Type B pancreatic cell (in vitro differentiated cells): ENCODE measurements around the gene MALSU1. TPM values are rescaled to one million over a fixed set of nuclear protein-coding genes. Genes with fewer than 3 reads are reported as not detected.
A peak's percentile ranks its signal among the peaks of the same experiment; 100 is the strongest.

Source experiments
- DNase-seq: peaks from one replicate; pipeline ENCODE4 v3.0.0; 2021; ENCODE audit warnings: mixed read lengths; ENCODE audit not compliant: unreplicated experiment; ENCODE audit errors: extremely low spot score
- H3K27ac Mint-ChIP-seq: 2 replicates; pipeline ENCODE4 v1.8.0; 2021; ENCODE audit warnings: mild to moderate bottlenecking, mixed read lengths
- H3K27me3 Mint-ChIP-seq: 2 replicates; pipeline ENCODE4 v1.8.0; 2021; ENCODE audit warnings: mixed read lengths
- H3K36me3 Mint-ChIP-seq: 2 replicates; pipeline ENCODE4 v1.8.0; 2021; ENCODE audit warnings: mixed read lengths
- H3K4me1 Mint-ChIP-seq: one replicate; pipeline ENCODE4 v1.8.0; 2021; ENCODE audit warnings: mixed read lengths; ENCODE audit not compliant: unreplicated experiment
- H3K4me3 Mint-ChIP-seq: 2 replicates; pipeline ENCODE4 v1.8.0; 2021; ENCODE audit warnings: mild to moderate bottlenecking, mixed read lengths
- H3K9me3 Mint-ChIP-seq: 2 replicates; pipeline ENCODE4 v1.8.0; 2021; ENCODE audit warnings: mixed read lengths
- CTCF ChIP-seq: fragments of 200-600 bp; sonication (generic); conservative IDR thresholded peaks from 2 replicates; pipeline ENCODE4 v1.5.0; 2021; ENCODE audit warnings: antibody characterized with exemption, mild to moderate bottlenecking
- total RNA-seq: library from RNA; stranded (reverse); gene quantifications from 2 replicates; pipeline ENCODE4 v1.2.1, GENCODE V29; 2021; ENCODE audit warnings: low replicate concordance

Gene MALSU1
- total RNA-seq, 1 donor from 2014 or later: 50.5 TPM

DNA sequence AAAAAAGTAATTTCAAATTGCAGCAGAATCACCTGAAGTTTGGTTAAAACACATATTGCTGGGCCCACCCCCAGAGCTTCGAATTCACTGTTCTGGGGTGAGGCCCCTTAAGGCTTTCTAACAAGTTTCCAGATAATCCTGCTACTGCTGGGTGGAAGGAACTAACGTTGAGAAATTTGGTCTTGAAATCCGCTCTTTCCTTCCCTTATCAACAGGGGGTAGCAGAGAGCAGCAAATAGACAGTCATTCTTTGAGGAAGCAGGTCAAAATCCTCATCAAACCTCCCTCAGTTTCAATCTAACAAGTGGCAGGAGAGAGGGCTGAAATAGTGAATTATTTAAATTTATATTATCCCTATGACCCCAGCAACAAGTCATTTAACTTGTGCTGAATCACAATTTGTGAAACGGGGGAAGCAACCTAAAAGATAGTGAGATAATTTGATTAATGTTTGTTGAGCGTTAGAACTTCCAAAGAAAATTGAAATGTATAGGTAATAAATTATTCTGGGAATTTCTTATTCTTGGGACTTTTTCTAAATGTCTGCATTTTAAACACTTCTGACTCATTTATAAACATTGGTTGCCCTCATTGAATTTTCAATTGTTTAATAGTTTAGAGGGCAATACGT is 21.7 kb upstream of the MALSU1 start:
- no peak for DNase-seq
- H3K4me3 Mint-ChIP-seq: no peak overlapping the region

DNA sequence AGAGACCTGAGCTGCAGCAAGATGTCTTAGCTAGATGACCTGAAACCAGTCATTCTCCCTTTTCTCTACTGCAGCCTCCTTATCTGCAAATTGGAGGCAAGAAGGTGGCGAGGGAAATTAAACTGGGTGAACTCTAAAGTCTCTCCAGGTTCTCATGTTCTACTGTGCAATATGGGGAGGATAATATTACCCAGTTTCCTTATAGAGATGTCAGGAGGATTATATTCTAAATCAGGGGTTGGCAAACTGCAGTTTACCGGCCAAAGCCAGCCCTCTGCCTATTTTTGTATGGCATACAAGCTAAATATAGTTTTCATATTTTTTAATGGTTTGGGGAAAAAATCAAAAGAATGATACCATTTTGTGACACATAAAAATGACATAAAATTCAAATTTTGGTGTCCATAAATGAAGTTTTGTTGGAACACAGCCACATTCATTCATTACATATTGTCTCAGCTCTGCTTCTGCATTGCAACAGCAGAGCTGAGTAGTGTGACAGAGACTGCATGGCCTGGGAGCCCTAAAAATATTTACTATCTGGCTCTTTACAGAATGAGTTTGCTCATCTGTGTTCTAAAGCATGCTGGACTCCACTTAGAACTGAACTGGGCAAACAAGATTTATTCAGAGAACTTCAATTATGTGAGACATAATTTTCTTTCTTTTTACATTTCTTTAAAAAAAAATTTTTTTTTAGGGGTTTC is 19.2 kb upstream of the MALSU1 start:
- Mint-ChIP-seq H3K4me1 (peaks cover 4% of the 10 kb centered on the region), H3K4me3 (no peak overlapping the region), H3K9me3 (no peaks in the 10 kb centered on the region), H3K27ac (no peak overlapping the region), H3K27me3 (no peaks in the 10 kb centered on the region), H3K36me3 (no peaks in the 10 kb centered on the region)
- no peak for DNase-seq
- no peak for TF ChIP-seq CTCF

More for the DNA sequence above, 21.7 kb upstream of the MALSU1 start:
- H3K9me3 Mint-ChIP-seq: no peaks in the 10 kb centered on the region
- peaks cover 4% of the 10 kb centered on the region for H3K4me1 Mint-ChIP-seq
- H3K27me3 Mint-ChIP-seq: peaks cover 4% of the 10 kb centered on the region
- no peaks in the 10 kb centered on the region for H3K36me3 Mint-ChIP-seq
- TF ChIP-seq CTCF: peak; percentile 83
- H3K27ac Mint-ChIP-seq: no peak overlapping the region

- no peaks in the 10 kb centered on the region for H3K27me3 Mint-ChIP-seq
- no peaks in the 10 kb centered on the region for H3K4me1 Mint-ChIP-seq
- no peaks in the 10 kb centered on the region for H3K36me3 Mint-ChIP-seq
- H3K4me3 Mint-ChIP-seq: no peak overlapping the region
- DNase-seq: no peak
- H3K27ac Mint-ChIP-seq: no peak overlapping the region
- no peaks in the 10 kb centered on the region for H3K9me3 Mint-ChIP-seq
- TF ChIP-seq CTCF: no peak
These were observed 16.1 kb upstream of the MALSU1 start for GRCh38 chr7:23283086-23283485.

GRCh38 chr7:23284871-23285270 is 14.3 kb upstream of the MALSU1 start:
- no peak overlapping the region for H3K4me3 Mint-ChIP-seq
- no peaks in the 10 kb centered on the region for H3K9me3 Mint-ChIP-seq
- no peaks in the 10 kb centered on the region for H3K27me3 Mint-ChIP-seq
- H3K27ac Mint-ChIP-seq: no peak overlapping the region
- H3K4me1 Mint-ChIP-seq: no peaks in the 10 kb centered on the region
- TF ChIP-seq CTCF: no peak
- no peaks in the 10 kb centered on the region for H3K36me3 Mint-ChIP-seq
- no peak for DNase-seq

DNA sequence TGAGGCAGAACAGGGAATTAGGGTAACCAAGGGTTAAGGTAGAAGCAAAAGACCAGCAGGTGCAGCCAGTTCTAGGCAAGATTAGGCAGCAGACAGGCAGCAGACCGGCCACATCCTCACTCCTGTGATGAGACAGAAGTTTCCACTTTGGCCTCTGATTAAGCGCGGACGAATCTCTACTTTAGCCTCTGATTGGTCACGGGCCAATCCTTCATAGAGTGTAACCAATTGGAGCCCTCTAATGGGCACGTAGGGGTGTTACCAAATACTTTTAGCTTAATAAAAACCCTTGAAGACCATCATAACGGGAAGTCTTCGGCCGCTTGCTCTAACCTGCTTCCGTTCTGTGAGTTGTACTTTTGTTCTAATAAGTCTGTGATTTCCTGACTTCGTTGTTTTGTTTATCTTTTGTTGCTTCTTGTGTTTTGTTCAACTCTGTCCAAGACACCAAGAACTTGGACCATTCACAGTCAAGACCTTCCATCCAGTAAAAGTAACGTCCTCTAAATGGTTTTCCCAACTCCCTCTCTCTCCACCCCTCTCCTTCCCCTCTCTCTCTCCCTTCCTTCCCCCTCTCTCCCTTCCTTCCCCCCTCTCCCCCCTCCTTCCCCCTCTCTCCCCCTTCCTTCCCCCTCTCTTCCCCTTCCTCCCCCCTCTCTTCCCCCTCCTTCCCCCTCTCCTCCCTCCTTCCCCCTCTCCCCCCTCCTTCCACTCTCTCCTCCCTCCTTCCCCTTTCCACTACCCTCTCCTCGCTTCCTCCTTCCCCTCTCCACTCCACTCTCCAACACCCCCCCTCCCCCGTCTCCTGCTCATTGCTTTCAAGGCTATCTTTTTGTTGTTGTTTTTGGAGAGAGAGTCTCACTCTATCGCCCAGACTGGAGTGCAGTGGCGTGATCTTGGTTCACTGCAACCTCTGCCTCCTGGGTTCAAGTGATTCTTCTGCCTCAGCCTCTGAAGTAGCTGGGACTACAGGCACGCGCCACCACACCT is 13.2 kb upstream of the MALSU1 start:
- Mint-ChIP-seq H3K9me3 (no peaks in the 10 kb centered on the region), H3K4me1 (no peaks in the 10 kb centered on the region), H3K36me3 (no peaks in the 10 kb centered on the region), H3K27ac (no peak overlapping the region), H3K27me3 (no peaks in the 10 kb centered on the region), H3K4me3 (no peak overlapping the region)
- TF ChIP-seq CTCF: no peak
- no peak for DNase-seq
